Right ventricle myocardium inferior (tissue), 1 donor: ENCODE data around the gene CLEC16A. TPM values are rescaled to one million over a fixed set of nuclear protein-coding genes. Genes with fewer than 3 reads are reported as not detected.
A peak's percentile ranks its signal among the peaks of the same experiment; 100 is the strongest.

Experiments used
- ATAC-seq: fragments of 200-7000 bp; cut with Tn5 transposase; one replicate; pipeline ENCODE4 v1.9.1; 2020; ENCODE audit warnings: mild to moderate bottlenecking, moderate library complexity
- DNase-seq: peaks from one replicate; pipeline ENCODE4 v3.0.0; 2021; ENCODE audit errors: missing footprints
- intact Hi-C: fragments of 100-400 bp; cut with DNase I; formaldehyde crosslinking; loops from one replicate; pipeline ENCODE4 v1.11.0; 2022
- total RNA-seq: library from RNA; stranded (reverse); fragmentation: NEBNext Ultra II Directional; extraction: Animal tissue kit (Norgen Biotek cat#: 25700); gene quantifications from one replicate; pipeline ENCODE4 v1.2.1, GENCODE V29; 2021
- donor health status: DM: no; HTN: yes; CAD: no; lungs with severe emphysema.

Gene CLEC16A
- total RNA-seq, 1 donor from 2014 or later, result 23.0 TPM

- intact Hi-C loops, result no loop called here
- no peak for ATAC-seq
Measured at GRCh38 chr16:11178424-11178823, 234.1 kb downstream of the CLEC16A start.

DNA sequence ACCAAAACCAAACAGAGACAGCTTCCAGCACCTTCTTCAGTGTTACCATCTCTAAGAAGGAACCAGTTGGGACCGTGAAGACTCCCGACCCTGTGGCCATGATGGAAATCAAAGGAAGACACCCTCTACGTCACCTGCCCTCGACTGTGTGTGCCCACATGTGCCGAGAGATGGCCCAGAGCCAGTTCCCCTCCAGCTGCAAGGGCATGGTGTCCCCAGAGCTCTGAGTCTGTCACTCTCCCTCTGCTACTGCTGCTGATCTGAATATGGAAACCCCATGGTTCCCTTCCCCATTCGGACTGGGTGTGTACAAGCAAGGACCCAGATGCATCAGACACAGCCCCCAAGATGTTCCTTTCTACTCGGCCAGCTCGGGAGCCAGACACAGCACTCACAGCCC, 235.2 kb downstream of the CLEC16A start:
- DNase-seq (no peak), ATAC-seq (peak; percentile 12)
- intact Hi-C loops, result no loop called here

More at GRCh38 chr16:11178424-11178823, 234.1 kb downstream of the CLEC16A start:
- no peak for DNase-seq

DNA sequence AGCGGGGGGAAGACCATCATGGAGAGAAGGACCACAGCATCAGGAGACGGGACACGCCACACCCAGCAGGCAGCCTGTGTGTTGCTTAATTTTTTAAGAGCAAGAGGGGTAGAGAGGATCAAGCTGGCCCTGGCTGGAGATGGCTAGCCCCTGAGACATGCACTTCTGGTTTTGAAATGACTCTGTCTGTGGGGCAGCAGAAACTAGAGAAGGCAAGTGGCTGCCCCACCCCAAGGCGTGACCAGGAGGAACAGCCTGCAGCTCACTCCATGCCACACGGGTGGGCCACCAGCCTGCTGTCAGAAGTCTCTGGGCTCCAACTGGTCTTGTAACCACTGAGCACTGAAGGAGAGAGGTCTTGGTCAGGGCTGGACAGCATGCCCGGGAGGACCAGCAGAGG, 236.1 kb downstream of the CLEC16A start:
- DNase-seq (no peak), ATAC-seq (peak; percentile 47)
- intact Hi-C loops, result no loop called here

GRCh38 chr16:11181242-11181898, 237.0 kb downstream of the CLEC16A start:
- DNase-seq (no peak), ATAC-seq (no peak)
- intact Hi-C loops, result no loop called here

DNA sequence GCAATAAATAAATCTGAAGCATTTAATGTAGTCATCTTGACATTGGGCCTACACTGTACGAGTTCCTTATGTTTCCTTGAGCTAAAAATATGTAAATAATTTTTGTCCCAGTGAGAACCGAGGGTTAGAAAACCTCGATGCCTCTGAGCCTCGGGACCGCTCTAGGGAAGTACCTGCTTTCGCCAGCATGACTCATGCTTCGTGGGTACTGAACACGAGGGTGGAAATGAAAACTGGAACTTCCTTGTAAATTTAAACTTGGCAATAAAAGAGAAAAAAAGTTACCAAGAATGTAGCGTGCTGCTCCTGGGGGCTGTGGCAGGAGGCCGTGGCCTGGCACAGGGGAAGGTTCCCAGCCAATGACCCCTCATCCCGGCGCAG, 237.5 kb downstream of the CLEC16A start:
- intact Hi-C loops, result no loop called here
- DNase-seq (no peak), ATAC-seq (no peak)

GRCh38 chr16:11182411-11182810, 238.0 kb downstream of the CLEC16A start:
- intact Hi-C loops, result no loop called here
- DNase-seq (no peak), ATAC-seq (no peak)

GRCh38 chr16:11183035-11183812, 238.9 kb downstream of the CLEC16A start:
- intact Hi-C loops, result no loop called here
- no peak for ATAC-seq
- no peak for DNase-seq

DNA sequence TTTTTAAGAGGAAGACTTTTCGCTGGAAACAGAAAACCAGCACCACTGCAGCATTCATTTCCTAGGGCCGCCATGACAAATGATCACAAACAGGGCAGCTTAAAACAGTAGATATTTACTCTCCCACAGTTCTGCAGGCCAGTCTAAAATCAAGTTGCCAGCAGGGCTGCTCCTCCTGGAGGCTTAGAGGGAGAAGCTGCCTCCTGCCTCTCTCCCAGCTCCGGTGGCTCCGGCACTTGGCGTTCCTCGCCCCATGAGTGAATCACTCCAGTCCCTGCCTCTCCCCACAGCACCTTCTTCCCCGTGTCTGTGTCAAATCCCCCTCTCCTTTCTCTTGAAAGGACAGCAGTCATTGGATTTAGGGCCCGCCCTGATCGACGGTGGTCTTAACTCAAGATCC, 239.6 kb downstream of the CLEC16A start:
- DNase-seq (no peak), ATAC-seq (no peak)
- intact Hi-C loops, result no loop called here

GRCh38 chr16:11187522-11188023, 243.2 kb downstream of the CLEC16A start:
- no peak for ATAC-seq

DNA sequence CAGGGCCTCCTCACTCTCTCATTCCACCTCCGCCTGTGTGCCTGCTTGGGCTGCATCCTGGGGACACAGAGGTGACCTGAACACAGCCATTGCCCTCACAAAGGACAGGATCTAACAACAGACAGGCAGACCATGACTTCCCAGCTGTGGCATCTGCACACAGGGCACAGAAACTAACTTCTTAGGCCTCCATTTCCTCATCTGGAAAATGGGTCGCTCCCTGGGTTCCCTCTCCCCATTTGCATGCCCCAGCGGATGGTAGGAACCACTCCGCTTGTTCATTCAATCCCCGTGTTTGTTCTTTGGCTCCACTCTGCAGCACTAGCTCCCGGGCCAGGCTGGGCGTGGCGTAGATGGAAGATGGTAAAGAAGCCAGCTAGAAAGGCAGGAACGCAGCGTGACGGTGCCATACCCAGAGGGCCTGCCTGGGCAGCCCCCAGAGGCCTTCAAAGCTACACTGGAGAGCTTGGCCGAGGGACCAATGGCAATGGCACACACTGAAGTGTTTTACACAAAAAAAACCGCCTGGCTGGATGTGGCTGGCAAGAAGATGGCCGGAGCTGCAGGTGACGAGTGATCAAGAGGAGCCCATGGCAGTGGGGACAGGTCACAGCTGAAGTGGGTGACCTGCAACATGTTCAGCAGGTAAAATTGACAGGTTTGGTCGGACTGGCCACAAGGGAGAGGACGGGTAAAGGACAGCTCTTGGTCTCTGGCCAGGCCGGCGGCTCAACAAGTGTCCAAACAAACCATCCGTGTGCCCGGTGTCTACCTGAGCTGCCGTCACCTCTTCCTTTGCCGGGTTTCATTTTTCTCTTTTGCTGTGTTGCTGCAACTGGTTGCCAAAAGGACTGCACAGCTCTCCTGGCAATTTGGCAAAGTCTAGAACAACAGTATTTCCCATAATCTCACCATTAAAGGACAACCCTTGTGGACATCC, 244.7 kb downstream of the CLEC16A start:
- ATAC-seq (no peak), DNase-seq (no peak)
- intact Hi-C loops, result no loop called here

More at GRCh38 chr16:11187522-11188023, 243.2 kb downstream of the CLEC16A start:
- intact Hi-C loops, result no loop called here
- no peak for DNase-seq

DNA sequence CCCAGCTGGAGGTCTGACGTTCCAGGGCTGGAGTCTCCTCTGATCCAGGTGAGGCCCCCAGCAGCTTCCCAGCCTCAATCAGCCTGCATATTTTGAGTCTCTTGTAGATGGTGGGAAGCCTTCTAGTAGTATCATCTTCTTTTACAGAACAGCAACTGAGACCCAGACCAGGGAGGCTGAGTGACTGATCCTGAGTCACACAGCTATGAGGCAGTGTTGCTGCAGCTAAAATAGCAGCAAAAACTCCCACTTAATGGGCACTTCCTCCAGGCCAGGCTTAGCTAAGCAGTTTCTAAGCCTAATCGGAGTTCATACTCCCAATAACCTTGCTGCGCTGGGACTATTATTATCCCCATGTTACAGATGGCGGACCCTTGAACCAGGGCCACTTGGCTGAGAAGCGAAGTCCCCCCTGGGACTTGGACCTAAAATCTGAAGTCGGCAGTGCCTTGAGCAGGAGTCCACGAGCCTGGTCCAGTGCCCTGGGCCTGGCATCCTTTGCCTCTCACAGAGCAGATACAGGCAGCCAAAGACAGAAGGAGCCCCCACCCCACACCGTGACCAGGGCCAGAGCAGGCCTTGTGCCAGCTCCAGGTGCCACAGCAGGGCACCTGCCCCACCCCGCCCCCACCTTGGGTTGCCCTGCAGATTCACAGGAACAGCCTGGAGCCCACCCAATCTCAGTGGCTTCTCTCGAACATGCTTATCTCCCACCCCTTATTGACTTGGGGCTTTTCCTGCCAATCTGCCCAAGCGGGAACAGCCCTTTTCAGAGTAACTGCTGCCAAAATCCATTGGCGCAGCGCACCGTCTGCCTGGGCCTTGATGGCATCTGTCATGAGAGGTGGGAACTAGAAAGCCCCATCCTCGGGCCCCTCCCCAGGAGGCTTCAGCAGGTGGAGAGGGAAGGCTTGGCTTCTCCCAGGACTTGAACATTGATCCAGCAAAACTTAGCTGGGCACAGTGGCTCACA, 246.5 kb downstream of the CLEC16A start:
- ATAC-seq (no peak), DNase-seq (no peak)
- intact Hi-C loops, result no loop called here

DNA sequence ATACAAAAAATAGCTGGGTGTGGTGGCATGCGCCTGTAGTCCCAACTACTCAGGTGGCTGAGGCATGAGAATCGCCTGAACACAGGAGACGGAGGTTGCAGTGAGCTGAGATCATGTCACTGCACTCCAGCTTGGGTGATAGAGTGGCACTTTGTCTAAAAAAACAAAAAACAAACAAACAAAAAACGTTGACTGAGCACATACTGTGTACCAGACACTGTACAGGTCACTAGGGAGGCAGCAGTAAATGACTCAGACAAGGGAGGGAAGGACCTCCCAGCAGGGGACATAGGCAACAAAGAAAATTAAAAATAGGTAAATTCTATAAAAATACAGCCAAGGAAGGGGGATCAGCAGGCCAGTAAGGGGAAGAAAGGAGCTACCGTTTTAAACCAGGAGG, 247.3 kb downstream of the CLEC16A start:
- DNase-seq (no peak), ATAC-seq (no peak)
- intact Hi-C loops, result no loop called here

DNA sequence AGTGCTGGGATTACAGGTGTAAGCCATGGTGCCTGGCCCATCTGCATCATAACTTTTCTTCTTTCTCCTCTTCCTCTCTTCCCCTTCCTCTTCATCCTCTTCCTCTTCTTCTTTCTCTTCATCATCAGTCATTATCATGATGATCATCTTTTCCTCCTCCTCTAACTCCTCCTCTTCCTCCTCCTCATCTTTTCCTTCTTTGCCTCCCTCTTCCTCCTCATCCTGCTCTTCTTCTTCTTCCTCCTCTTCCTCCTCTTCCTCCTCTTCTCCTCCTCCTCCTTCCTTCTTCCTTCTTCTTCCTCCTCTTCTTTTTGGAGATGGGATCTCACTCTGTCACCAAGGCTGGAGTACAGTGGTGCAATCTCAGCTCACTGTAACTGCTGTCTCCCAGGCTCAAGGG, 249.1 kb downstream of the CLEC16A start:
- no peak for ATAC-seq
- intact Hi-C loops, result no loop called here
- DNase-seq, result no peak

GRCh38 chr16:11194913-11195312, 250.5 kb downstream of the CLEC16A start:
- ATAC-seq, result no peak
- DNase-seq, result no peak
- intact Hi-C loops, result no loop called here

DNA sequence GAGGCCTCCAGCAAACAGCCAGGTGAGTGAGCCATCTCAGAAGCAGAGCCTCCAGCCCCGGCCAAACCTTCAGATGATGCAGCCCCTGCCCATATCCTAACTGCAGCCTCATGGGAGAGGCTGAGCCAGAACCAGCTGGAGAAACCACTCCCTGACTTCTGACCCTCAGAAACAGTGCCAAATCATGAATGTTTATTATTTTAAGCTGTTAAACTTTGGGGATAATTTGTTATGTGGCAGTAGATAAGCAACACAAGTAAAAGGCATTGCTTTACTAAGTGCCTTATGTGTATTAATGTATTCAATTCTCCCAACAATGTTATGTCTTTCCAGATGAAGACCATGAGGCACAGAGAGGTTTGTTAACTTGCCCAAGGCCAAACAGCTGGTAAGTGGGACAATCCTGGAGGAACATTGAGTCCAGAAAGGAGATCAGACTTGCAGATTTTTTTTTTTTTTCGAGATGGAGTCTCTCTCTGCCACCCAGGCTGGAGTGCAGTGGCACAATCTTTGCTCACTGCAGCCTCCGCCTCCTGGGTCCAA, 252.0 kb downstream of the CLEC16A start:
- intact Hi-C loops, result no loop called here
- DNase-seq (no peak), ATAC-seq (no peak)

- DNase-seq (no peak), ATAC-seq (no peak)
- intact Hi-C loops, result no loop called here
Measured at GRCh38 chr16:11198375-11198774, 254.0 kb downstream of the CLEC16A start.

DNA sequence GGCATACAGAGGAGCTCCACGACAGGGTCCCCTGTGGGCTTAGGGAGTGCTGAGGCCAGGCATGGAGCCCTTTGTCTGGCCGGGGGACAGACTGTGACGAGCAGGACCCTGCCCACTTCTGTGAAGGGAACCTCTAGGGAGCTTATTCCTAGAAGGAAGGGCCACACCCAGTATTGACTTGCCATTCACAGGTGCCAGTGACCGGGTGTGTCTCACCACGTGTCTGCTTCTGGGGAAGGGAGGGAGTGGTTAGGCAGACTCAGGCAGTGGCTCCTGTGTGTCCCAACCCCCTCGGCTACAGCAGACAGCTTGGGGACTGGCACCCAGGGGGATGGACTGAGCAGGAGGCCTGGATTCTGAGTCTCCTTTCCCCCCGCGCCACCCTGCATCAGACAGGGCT, 254.5 kb downstream of the CLEC16A start:
- DNase-seq (no peak), ATAC-seq (no peak)
- intact Hi-C loops, result no loop called here

- ATAC-seq, result no peak
- no peak for DNase-seq
- intact Hi-C loops, result no loop called here
Measured at GRCh38 chr16:11200592-11200991, 256.2 kb downstream of the CLEC16A start.
